GM12865 (cell line): ENCODE results near the gene KLHL41.
"Not testable (repeated sequence)": the region's sequence is repeated elsewhere in the genome, so short reads cannot be mapped to it uniquely, and the experiment has no call there.

ENCODE experiments used
- DNase-seq: peaks from one replicate; pipeline ENCODE4 v3.0.0; 2010; ENCODE audit warnings: low read depth
- H3K4me3 ChIP-seq: 2 replicates; pipeline ENCODE4 v1.5.1; 2011; ENCODE audit warnings: mild to moderate bottlenecking, low read depth, low read length, control low read depth
- CTCF ChIP-seq: IDR thresholded peaks from 2 replicates; pipeline ENCODE4 v1.5.1; 2011; ENCODE audit warnings: low read length, control low read depth, low read depth, inconsistent platforms; ENCODE audit not compliant: insufficient read depth; ENCODE audit errors: missing control alignments

The KLHL41 gene

GRCh38 chr2:169520896-169521295 is 11.4 kb downstream of the KLHL41 start:
- TF ChIP-seq CTCF: no peak
- H3K4me3 ChIP-seq: no peak overlapping the region
- no peak for DNase-seq

- no peak overlapping the region for H3K4me3 ChIP-seq
- DNase-seq: no peak
- no peak for TF ChIP-seq CTCF
Measured at GRCh38 chr2:169523681-169524080, 14.2 kb downstream of the KLHL41 start.

- no peak overlapping the region for H3K4me3 ChIP-seq
- TF ChIP-seq CTCF: no peak
- DNase-seq: no peak
Measured at GRCh38 chr2:169525434-169525833, 15.9 kb downstream of the KLHL41 start.

- no peak for DNase-seq
- TF ChIP-seq CTCF: no peak
- H3K4me3 ChIP-seq: no peak overlapping the region
Measured at GRCh38 chr2:169526451-169526850, 16.9 kb downstream of the KLHL41 start.

- DNase-seq: peak; percentile 77
- peak; percentile 83 for TF ChIP-seq CTCF
- no peak overlapping the region for H3K4me3 ChIP-seq
Measured at GRCh38 chr2:169528271-169528701, 18.8 kb downstream of the KLHL41 start.

GRCh38 chr2:169539460-169539859 is 30.0 kb downstream of the KLHL41 start:
- not testable (repeated sequence) for H3K4me3 ChIP-seq, DNase-seq

- no peak overlapping the region for H3K4me3 ChIP-seq
- TF ChIP-seq CTCF: no peak
- no peak for DNase-seq
Measured at GRCh38 chr2:169540146-169540545, 30.6 kb downstream of the KLHL41 start.
